HepG2 (cell line): ENCODE results near the gene BRD3. TPM values are rescaled to one million over a fixed set of nuclear protein-coding genes. Genes with fewer than 3 reads are reported as not detected.

Source experiments
- BRD4 ChIP-seq: sonication (generic); formaldehyde crosslinking; IDR thresholded peaks from 2 replicates; pipeline ENCODE4 v1.4.0; 2020; ENCODE audit warnings: missing genetic modification reagents
- CENPX ChIP-seq: sonication (generic); formaldehyde crosslinking; IDR thresholded peaks from 2 replicates; pipeline ENCODE4 v1.9.0; 2021; ENCODE audit warnings: mild to moderate bottlenecking, missing genetic modification reagents, moderate library complexity
- CREB3 ChIP-seq: sonication (generic); formaldehyde crosslinking; IDR thresholded peaks from 2 replicates; pipeline ENCODE4 v1.5.0; 2020; ENCODE audit warnings: missing genetic modification reagents
- ERF ChIP-seq: IDR thresholded peaks from 2 replicates; pipeline ENCODE4 v1.6.1; 2018; ENCODE audit warnings: missing biosample characterization, missing genetic modification reagents
- GMEB1 ChIP-seq: sonication (generic); formaldehyde crosslinking; IDR thresholded peaks from 2 replicates; pipeline ENCODE4 v1.5.1; 2020; ENCODE audit warnings: missing genetic modification reagents, mild to moderate bottlenecking, borderline replicate concordance
- KLF6 ChIP-seq: IDR thresholded peaks from 2 replicates; pipeline ENCODE4 v1.8.0; 2016; ENCODE audit warnings: missing biosample characterization, missing genetic modification reagents
- MLX ChIP-seq: IDR thresholded peaks from 2 replicates; pipeline ENCODE4 v1.6.1; 2016
- MLXIP ChIP-seq: sonication (generic); formaldehyde crosslinking; IDR thresholded peaks from 2 replicates; pipeline ENCODE4 v1.9.0; 2021; ENCODE audit warnings: missing genetic modification reagents, borderline replicate concordance
- MXD4 ChIP-seq: IDR thresholded peaks from 2 replicates; pipeline ENCODE4 v1.6.1; 2016; ENCODE audit warnings: mild to moderate bottlenecking, missing biosample characterization, missing genetic modification reagents
- POGK ChIP-seq: sonication (generic); formaldehyde crosslinking; conservative IDR thresholded peaks from 2 replicates; pipeline ENCODE4 v1.8.0; 2022; ENCODE audit warnings: mild to moderate bottlenecking, moderate library complexity, missing genetic modification reagents
- POLR2AphosphoS5 ChIP-seq: IDR thresholded peaks from 2 replicates; pipeline ENCODE4 v1.6.1; 2012; ENCODE audit warnings: low read depth, low read length
- RARG ChIP-seq: sonication (generic); formaldehyde crosslinking; IDR thresholded peaks from 2 replicates; pipeline ENCODE4 v1.4.0; 2020; ENCODE audit warnings: low read depth, mild to moderate bottlenecking, missing genetic modification reagents
- RCOR2 ChIP-seq: IDR thresholded peaks from 2 replicates; pipeline ENCODE4 v1.6.1; 2016; ENCODE audit warnings: missing biosample characterization, missing genetic modification reagents
- RFX3 ChIP-seq: IDR thresholded peaks from 2 replicates; pipeline ENCODE4 v1.6.1; 2016; ENCODE audit warnings: missing biosample characterization, missing genetic modification reagents
- TCF7L2 ChIP-seq: IDR thresholded peaks from 2 replicates; pipeline ENCODE4 v1.6.1; 2011; ENCODE audit warnings: mild to moderate bottlenecking, low read depth, low read length, moderate library complexity
- ZBTB39 ChIP-seq: sonication (generic); formaldehyde crosslinking; IDR thresholded peaks from 2 replicates; pipeline ENCODE4 v1.5.0; 2020; ENCODE audit warnings: missing genetic modification reagents
- ZMYM3 ChIP-seq: sonication (generic); formaldehyde crosslinking; IDR thresholded peaks from 2 replicates; pipeline ENCODE4 v1.5.1; 2020; ENCODE audit warnings: mild to moderate bottlenecking, missing genetic modification reagents
- ZNF235 ChIP-seq: sonication (generic); formaldehyde crosslinking; IDR thresholded peaks from 2 replicates; pipeline ENCODE4 v1.8.1; 2023; ENCODE audit warnings: mild to moderate bottlenecking, missing genetic modification reagents, borderline replicate concordance
- ZNF468 ChIP-seq: sonication (generic); formaldehyde crosslinking; IDR thresholded peaks from 2 replicates; pipeline ENCODE4 v1.8.0; 2022; ENCODE audit warnings: mild to moderate bottlenecking, moderate library complexity, missing genetic modification reagents
- ZSCAN22 ChIP-seq: sonication (generic); formaldehyde crosslinking; IDR thresholded peaks from 2 replicates; pipeline ENCODE4 v1.4.0; 2020; ENCODE audit warnings: mild to moderate bottlenecking, missing genetic modification reagents
- polyA plus RNA-seq, 8 experiments: library from polyadenylated mRNA; depleted of rRNA in 3 of 8; stranded (reverse) in 7 of 8; unstranded in 1 of 8; fragments of >200 nt; fragmentation: Illumina TruSeq in 4 of 8; extraction: Trizol in 4 of 8; gene quantifications; 2 replicates each; pipeline versions ENCODE4 v1.2.1 to v1.2.3, GENCODE V29; 2011 to 2016; ENCODE audit warnings: low read depth in 4 of 8, missing spikeins in 1 of 8, mixed read lengths in 1 of 8; ENCODE audit not compliant: insufficient read depth in 1 of 8
- total RNA-seq, 5 experiments: library from RNA; depleted of rRNA; stranded (reverse); fragments of >200 nt; fragmentation: Illumina TruSeq; extraction: Trizol; gene quantifications; 2 replicates each; pipeline ENCODE4 v1.2.3, GENCODE V29; 2016; ENCODE audit warnings: low read depth in 1 of 5

Gene BRD3
- total and polyA plus RNA-seq, 2 of the 13 experiments (the other 11 are each of a cell fraction or from before 2014, with no cell fraction given): 5.9 to 12.9 TPM

- TF ChIP-seq ZBTB39 (CRISPR knock-in tag): no peak
- no peak for TF ChIP-seq MLX (CRISPR knock-in tag)
- TF ChIP-seq RFX3 (CRISPR knock-in tag): no peak
- TF ChIP-seq CENPX: no peak
- TF ChIP-seq CREB3: no peak
- no peak for TF ChIP-seq ZNF235 (CRISPR knock-in tag)
- TF ChIP-seq RARG: no peak
- TF ChIP-seq MXD4 (CRISPR knock-in tag): no peak
- TF ChIP-seq ZMYM3: 0 out of 2 replicates have a peak, but pooled peaks have one; percentile 31
- TF ChIP-seq MLXIP (CRISPR knock-in tag): no peak
- TF ChIP-seq ERF (CRISPR knock-in tag): peak; percentile 47; the same call in 1 of the 2 replicates
- TF ChIP-seq TCF7L2: no peak
- no peak for TF ChIP-seq BRD4 (CRISPR knock-in tag)
- TF ChIP-seq ZNF468: no peak
- no peak for TF ChIP-seq KLF6 (CRISPR knock-in tag)
- no peak for TF ChIP-seq GMEB1 (CRISPR knock-in tag)
- TF ChIP-seq POLR2AphosphoS5: no peak
- no peak for TF ChIP-seq POGK
- TF ChIP-seq ZSCAN22: no peak
- TF ChIP-seq RCOR2 (CRISPR knock-in tag): 0 out of 2 replicates have a peak, but pooled peaks have one; percentile 25
Measured at GRCh38 chr9:134099123-134099761, 31.4 kb upstream of the BRD3 start (continued).
